ENCODE data around the gene PCDHB12. TPM values are rescaled to one million over a fixed set of nuclear protein-coding genes. Genes with fewer than 3 reads are reported as not detected.

The PCDHB12 gene
- total RNA-seq, 1 experiment from 2014 or later = 1.8 TPM

DNA sequence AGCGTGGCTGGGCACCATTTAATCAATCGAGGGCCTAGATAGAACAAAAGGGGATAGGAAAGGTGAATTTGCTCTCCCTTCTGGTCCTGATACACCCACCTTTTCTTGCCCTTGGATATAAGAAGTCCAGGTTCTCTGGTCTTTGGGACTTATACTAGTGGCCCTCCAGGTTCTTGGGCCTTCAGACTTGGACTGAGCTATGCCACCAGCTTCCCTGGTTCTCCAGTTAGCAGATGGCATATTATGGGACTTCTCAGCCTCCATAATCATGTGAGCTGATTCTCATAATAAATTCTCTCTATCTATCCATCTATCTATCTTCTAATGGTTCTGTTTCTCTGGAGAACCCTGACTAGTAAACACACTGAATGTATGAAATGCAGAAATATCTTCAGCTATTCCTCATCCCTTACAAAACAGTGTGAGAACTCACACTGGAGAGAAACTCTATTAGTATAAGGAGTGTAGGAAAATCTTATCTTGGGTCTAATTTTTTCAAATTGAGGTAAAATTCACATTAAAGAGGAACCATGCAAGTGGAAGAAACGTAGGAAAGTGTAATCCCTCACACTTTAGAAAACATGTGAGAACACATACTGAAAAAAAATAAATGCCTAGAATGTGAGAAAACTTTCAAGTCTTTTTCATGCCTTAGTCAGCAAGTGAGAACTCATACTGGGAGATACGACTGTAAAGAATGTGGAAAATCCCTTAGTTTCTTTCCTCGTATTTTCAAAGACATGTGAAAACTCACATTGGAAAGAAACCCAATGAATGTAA lies 52.1 kb downstream of the PCDHB12 start:
- Histone ChIP-seq H3K27ac (no peak overlapping the region), H3K36me3 (no peaks in the 10 kb centered on the region), H3K9me3 (replicated peaks) (peaks cover 63% of the 10 kb centered on the region), H3K27me3 (replicated peaks) (no peaks in the 10 kb centered on the region), H3K4me3 (no peak overlapping the region), H3K4me1 (replicated peaks) (no peaks in the 10 kb centered on the region)
- peak in 1 of 2 experiments; percentile 19 for DNase-seq (ENCODE audit: low read depth in 1 of 2, low spot score in 2 of 2)

DNA sequence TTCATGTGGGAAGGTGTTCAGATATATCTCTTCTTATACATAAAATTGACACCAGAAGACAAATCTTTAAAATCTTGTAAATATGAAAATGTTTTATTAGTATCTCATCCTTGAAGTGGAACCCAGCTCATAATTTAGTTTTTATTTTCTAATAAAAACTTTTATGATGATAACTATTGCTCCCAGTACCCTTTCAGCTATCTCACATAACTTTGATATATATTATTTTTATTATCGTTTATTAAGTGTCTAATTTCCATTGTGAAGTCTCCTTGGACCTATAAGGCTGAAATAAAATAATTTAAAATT lies 52.7 kb downstream of the PCDHB12 start:
- no peaks in the 10 kb centered on the region for H3K27me3 ChIP-seq (replicated peaks)
- H3K36me3 ChIP-seq = no peaks in the 10 kb centered on the region
- H3K4me1 ChIP-seq (replicated peaks) = no peaks in the 10 kb centered on the region
- H3K9me3 ChIP-seq (replicated peaks) = peaks cover 66% of the 10 kb centered on the region
- no peak overlapping the region for H3K4me3 ChIP-seq
- H3K27ac ChIP-seq = no peak overlapping the region
- DNase-seq (ENCODE audit: low read depth in 1 of 2, low spot score in 2 of 2) = no peak

Other genes starting within 250 kb of the PCDHB12 start
- 0.03 TPM in 1 of 2 replicates, not detected in the other for gene PCDHAC2, start 242.2 kb upstream of the PCDHB12 start, total RNA-seq (2014; rRNA removed; shearing (Covaris generic))
- not detected in 2 replicates for gene PCDHB1, start 157.3 kb upstream of the PCDHB12 start, total RNA-seq (2014; rRNA removed; shearing (Covaris generic))
- 5.4 and 7.6 TPM in 2 replicates for gene PCDHB2, start 114.1 kb upstream of the PCDHB12 start, total RNA-seq (2014; rRNA removed; shearing (Covaris generic))
- gene PCDHB3, start 108.2 kb upstream of the PCDHB12 start, total RNA-seq (2014; rRNA removed; shearing (Covaris generic)) = 0.37 and 1.2 TPM in 2 replicates
- 0.32 TPM in 1 of 2 replicates, not detected in the other for gene PCDHB4, start 86.9 kb upstream of the PCDHB12 start, total RNA-seq (2014; rRNA removed; shearing (Covaris generic))
- gene PCDHB5, start 73.5 kb upstream of the PCDHB12 start, total RNA-seq (2014; rRNA removed; shearing (Covaris generic)) = 25.2 and 27.3 TPM in 2 replicates
- gene PCDHB6, start 58.7 kb upstream of the PCDHB12 start, total RNA-seq (2014; rRNA removed; shearing (Covaris generic)) = 0.29 and 0.50 TPM in 2 replicates
- 0.85 and 0.87 TPM in 2 replicates for gene PCDHB7, start 36.1 kb upstream of the PCDHB12 start, total RNA-seq (2014; rRNA removed; shearing (Covaris generic))
- 0.75 and 1.8 TPM in 2 replicates for gene PCDHB8, start 30.9 kb upstream of the PCDHB12 start, total RNA-seq (2014; rRNA removed; shearing (Covaris generic))
- 11.9 and 16.3 TPM in 2 replicates for gene PCDHB16, start 26.3 kb upstream of the PCDHB12 start, total RNA-seq (2014; rRNA removed; shearing (Covaris generic))
- 2.7 and 3.8 TPM in 2 replicates for gene PCDHB9, start 21.6 kb upstream of the PCDHB12 start, total RNA-seq (2014; rRNA removed; shearing (Covaris generic))
- gene PCDHB10, start 16.4 kb upstream of the PCDHB12 start, total RNA-seq (2014; rRNA removed; shearing (Covaris generic)) = 3.3 and 4.7 TPM in 2 replicates
- 0.34 TPM in 1 of 2 replicates, not detected in the other for gene PCDHB11, start 9.1 kb upstream of the PCDHB12 start, total RNA-seq (2014; rRNA removed; shearing (Covaris generic))
- gene PCDHB13, start 5.2 kb downstream of the PCDHB12 start, total RNA-seq (2014; rRNA removed; shearing (Covaris generic)) = 1.3 and 1.7 TPM in 2 replicates
- 18.6 and 28.4 TPM in 2 replicates for gene PCDHB14, start 14.6 kb downstream of the PCDHB12 start, total RNA-seq (2014; rRNA removed; shearing (Covaris generic))
- gene PCDHB15, start 36.7 kb downstream of the PCDHB12 start, total RNA-seq (2014; rRNA removed; shearing (Covaris generic)) = 0.74 and 1.0 TPM in 2 replicates
- gene SLC25A2, start 95.3 kb downstream of the PCDHB12 start, total RNA-seq (2014; rRNA removed; shearing (Covaris generic)) = 0.11 and 0.75 TPM in 2 replicates
- 147 and 154 TPM in 2 replicates for gene TAF7, start 112.1 kb downstream of the PCDHB12 start, total RNA-seq (2014; rRNA removed; shearing (Covaris generic))
- gene PCDHGA1, start 121.8 kb downstream of the PCDHB12 start, total RNA-seq (2014; rRNA removed; shearing (Covaris generic)) = 2.2 and 3.1 TPM in 2 replicates
- gene PCDHGA2, start 130.0 kb downstream of the PCDHB12 start, total RNA-seq (2014; rRNA removed; shearing (Covaris generic)) = 1.2 and 2.1 TPM in 2 replicates
- gene PCDHGA3, start 135.1 kb downstream of the PCDHB12 start, total RNA-seq (2014; rRNA removed; shearing (Covaris generic)) = 0.26 TPM in 1 of 2 replicates, not detected in the other
- 0.79 TPM in 1 of 2 replicates, not detected in the other for gene PCDHGB1, start 141.4 kb downstream of the PCDHB12 start, total RNA-seq (2014; rRNA removed; shearing (Covaris generic))
- gene PCDHGA4, start 146.3 kb downstream of the PCDHB12 start, total RNA-seq (2014; rRNA removed; shearing (Covaris generic)) = 1.2 and 1.7 TPM in 2 replicates
- 3.8 TPM in 1 of 2 replicates, not detected in the other for gene PCDHGB2, start 151.3 kb downstream of the PCDHB12 start, total RNA-seq (2014; rRNA removed; shearing (Covaris generic))
- 0.76 and 1.8 TPM in 2 replicates for gene PCDHGA5, start 155.4 kb downstream of the PCDHB12 start, total RNA-seq (2014; rRNA removed; shearing (Covaris generic))
- gene PCDHGB3, start 161.5 kb downstream of the PCDHB12 start, total RNA-seq (2014; rRNA removed; shearing (Covaris generic)) = 1.1 TPM in 1 of 2 replicates, not detected in the other
- gene PCDHGA6, start 165.2 kb downstream of the PCDHB12 start, total RNA-seq (2014; rRNA removed; shearing (Covaris generic)) = 0.38 and 1.4 TPM in 2 replicates
- gene PCDHGA7, start 174.0 kb downstream of the PCDHB12 start, total RNA-seq (2014; rRNA removed; shearing (Covaris generic)) = 0.82 and 0.91 TPM in 2 replicates
- 0.09 and 0.18 TPM in 2 replicates for gene PCDHGB4, start 179.0 kb downstream of the PCDHB12 start, total RNA-seq (2014; rRNA removed; shearing (Covaris generic))
- 0.32 and 1.1 TPM in 2 replicates for gene PCDHGA8, start 183.9 kb downstream of the PCDHB12 start, total RNA-seq (2014; rRNA removed; shearing (Covaris generic))
- gene PCDHGB5, start 189.2 kb downstream of the PCDHB12 start, total RNA-seq (2014; rRNA removed; shearing (Covaris generic)) = 1.1 and 3.6 TPM in 2 replicates
- 0.55 TPM in 1 of 2 replicates, not detected in the other for gene PCDHGA9, start 194.1 kb downstream of the PCDHB12 start, total RNA-seq (2014; rRNA removed; shearing (Covaris generic))
- 1.2 and 1.3 TPM in 2 replicates for gene PCDHGB6, start 199.3 kb downstream of the PCDHB12 start, total RNA-seq (2014; rRNA removed; shearing (Covaris generic))
- gene PCDHGA10, start 204.3 kb downstream of the PCDHB12 start, total RNA-seq (2014; rRNA removed; shearing (Covaris generic)) = 1.2 and 2.9 TPM in 2 replicates
- 1.8 and 2.6 TPM in 2 replicates for gene PCDHGB7, start 209.0 kb downstream of the PCDHB12 start, total RNA-seq (2014; rRNA removed; shearing (Covaris generic))
- gene PCDHGA11, start 212.3 kb downstream of the PCDHB12 start, total RNA-seq (2014; rRNA removed; shearing (Covaris generic)) = 0.22 and 0.32 TPM in 2 replicates
- 0.34 TPM in 1 of 2 replicates, not detected in the other for gene PCDHGA12, start 221.8 kb downstream of the PCDHB12 start, total RNA-seq (2014; rRNA removed; shearing (Covaris generic))